RWPE1 (cell line): ENCODE results near the gene MST1.
"Not testable (repeated sequence)": the region's sequence is repeated elsewhere in the genome, so short reads cannot be mapped to it uniquely, and the experiment has no call there.

Experiments used
- CTCF ChIA-PET: fragments of 350-600 bp; sonication (Branson Sonifier 250); formaldehyde crosslinking; extraction: SDS; loops from one replicate; lab custom pipeline; 2021; lab: Yijun Ruan, JAX
- POLR2A ChIA-PET: fragments of 400-600 bp; formaldehyde crosslinking; extraction: SDS; loops from one replicate; lab custom pipeline; 2020; ENCODE audit warnings: antibody characterized with exemption; ENCODE audit not compliant: low non-redundant PET; lab: Yijun Ruan, JAX
- DNase-seq: peaks from one replicate; pipeline ENCODE4 v3.0.0; 2012; ENCODE audit warnings: low spot score
- H3K27ac ChIP-seq: fragments of 450-650 bp; 2 replicates; pipeline ENCODE4 v1.5.1; 2017
- TF ChIP-seq, protein P1 (sequence below): fragments of 450-650 bp; conservative IDR thresholded peaks from 2 replicates; pipeline ENCODE4 v1.5.1; 2017; ENCODE audit warnings: low read depth, mild to moderate bottlenecking

The MST1 gene

DNA sequence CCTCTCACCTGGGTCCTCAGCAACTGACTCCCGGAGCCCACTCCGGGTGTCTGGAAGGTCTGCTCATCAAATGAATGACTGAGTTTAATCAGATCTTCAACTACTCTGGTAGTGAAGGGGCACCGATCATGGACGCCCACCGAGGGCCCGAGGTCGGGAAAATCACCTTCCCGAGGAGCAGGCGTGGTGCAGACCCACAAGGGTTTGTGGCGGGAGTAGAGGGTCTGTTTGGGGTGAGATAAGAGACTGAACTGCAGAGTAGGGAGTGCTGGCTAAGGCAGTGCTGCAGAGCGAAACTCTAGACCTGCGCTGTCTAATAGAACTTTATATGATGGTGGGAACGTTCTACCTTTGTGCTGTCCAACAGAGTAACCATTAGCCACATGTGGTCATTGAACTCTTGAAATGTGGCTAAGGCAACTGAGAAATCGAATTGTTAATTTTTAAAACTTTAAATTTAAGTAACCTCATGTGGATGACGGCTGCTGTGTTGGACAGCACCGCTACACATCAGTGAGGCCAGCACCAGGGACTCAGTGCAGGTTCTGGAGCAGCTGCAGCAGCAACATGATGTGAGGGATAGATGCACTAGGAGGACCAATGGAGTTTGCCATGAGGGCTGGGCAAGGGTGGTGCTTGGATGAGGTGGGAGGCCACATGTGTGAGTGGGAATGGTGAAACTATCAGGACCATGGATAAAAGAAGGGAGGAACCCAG is 792 bp upstream of the MST1 start:
- H3K27ac ChIP-seq, result peak overlapping the region; percentile 69
- CTCF ChIA-PET, DNase-seq, POLR2A ChIA-PET: not testable (repeated sequence)

DNA sequence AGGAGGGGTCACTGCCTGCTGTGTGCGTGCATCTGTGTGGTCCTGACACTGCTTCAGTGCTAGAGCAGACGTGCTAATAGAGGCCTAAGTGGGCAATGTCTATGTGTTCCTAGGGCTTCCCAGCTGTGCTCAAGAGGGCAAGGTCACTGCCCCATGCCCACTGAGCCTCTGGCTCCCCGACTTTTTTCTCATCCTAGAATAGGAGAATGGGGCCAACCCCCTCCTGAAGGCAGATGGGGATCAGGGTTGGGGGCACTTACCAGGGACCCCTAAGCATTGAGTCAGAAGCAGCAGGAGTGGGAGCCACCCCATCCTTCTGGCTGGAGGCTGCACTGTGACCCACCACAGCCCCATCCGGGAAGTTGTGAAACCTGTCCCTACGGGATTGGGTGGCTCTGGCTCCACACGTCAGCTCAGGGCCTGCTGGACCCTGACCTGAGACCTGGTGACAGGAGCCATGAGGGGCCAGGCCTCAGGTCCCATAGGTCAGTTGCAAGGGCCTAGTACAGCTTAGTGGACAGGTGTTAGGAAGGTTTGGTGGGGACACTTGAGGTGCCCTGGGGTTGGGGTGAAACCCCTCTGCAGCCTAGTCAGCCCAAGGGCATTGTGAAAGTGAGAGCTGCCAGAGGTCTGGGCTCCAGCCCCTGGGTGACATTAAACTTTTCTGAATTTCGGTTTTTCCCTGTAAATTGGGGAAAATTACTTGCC is 782 bp downstream of the MST1 start:
- CTCF ChIA-PET, result interaction anchor here (0.6 to 0.8 kb wide), 2 partner anchors 12 to 1489 kb away, joined by 4 read pairs; no protein-coding TSS in a partner anchor
- peak overlapping the region; percentile 69 for H3K27ac ChIP-seq
- DNase-seq, POLR2A ChIA-PET: not testable (repeated sequence)

DNA sequence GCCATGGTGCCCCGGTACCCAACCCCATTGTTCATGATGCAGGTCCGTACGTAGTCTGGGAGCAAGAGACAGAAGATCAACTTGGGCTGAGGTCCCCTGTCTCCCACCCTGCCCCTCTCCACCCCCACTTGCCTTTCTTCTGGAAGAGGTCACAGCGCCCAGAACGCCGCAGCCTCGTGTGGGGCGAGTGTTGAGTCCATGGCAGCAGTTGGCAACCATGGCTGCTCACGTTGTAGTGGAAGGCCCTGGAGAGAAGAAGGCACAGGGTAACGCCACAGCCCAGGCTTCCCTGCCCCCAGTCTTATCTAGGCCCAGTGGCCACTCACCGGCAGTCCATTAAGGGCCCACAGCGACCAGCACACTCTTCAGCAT is 1.9 kb downstream of the MST1 start:
- CTCF ChIA-PET, POLR2A ChIA-PET, DNase-seq, H3K27ac ChIP-seq: not testable (repeated sequence)

DNA sequence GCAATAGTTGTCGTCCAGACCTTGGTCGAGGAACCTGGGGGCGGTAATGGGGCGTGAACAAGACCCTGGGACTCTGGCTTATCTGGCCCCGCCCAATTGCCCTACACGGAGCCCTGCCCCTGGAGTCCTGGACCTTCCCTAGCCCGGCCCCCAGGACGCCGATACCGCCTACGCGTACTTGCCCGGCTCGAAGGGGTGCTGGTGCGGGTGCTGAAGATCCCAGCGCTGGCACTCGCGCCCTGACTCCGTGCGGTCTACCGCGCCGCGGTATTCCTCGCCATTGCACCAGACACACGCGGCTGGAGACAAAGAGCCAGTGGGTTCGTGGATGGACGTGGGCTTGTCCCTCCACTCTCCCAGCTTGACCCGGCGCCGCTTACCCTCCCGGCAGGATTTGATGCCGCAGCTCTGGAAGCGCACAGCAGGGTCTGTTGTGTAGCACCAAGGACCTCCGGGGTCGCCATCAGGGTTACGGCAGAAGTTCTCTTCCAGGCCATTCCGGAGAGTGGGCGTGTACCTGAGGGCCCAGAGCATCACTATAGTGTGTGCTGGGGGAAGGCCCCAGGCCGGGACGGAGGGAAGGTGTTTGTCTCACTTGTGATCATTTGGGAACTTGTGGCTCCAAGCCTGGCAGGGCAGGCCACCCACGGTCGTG is 2.4 kb downstream of the MST1 start:
- POLR2A ChIA-PET, DNase-seq: not testable (repeated sequence)
- H3K27ac ChIP-seq, result peak overlapping the region; percentile 31; the same call in 1 of the 2 replicates
- CTCF ChIA-PET, result interaction anchor here (0.7 kb wide), 1 partner anchor 30 kb away, joined by 3 read pairs; no protein-coding TSS in a partner anchor

DNA sequence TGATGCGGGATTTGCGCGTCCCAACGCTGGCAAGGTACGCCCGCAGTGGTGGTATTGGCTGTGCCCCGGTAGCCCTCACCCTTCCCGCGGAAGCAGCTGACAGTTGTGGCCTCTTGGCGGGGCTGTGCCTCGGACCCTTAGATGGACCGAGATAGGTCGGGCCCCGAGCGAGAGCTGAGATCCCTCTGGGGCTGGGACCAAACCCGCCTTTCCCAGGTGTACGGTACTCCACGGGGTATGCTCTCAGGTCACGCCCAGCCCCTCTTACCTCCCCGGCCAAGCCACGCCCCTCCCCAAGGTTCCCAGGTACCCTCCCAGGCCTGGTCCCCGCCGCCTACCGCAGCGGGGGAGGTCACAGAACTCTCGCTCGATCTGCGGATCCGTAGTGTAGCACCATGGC is 2.9 kb downstream of the MST1 start:
- peak overlapping the region; percentile 31; the same call in 1 of the 2 replicates for H3K27ac ChIP-seq
- CTCF ChIA-PET, result interaction anchor here (0.7 kb wide), 1 partner anchor 30 kb away, joined by 3 read pairs; no protein-coding TSS in a partner anchor
- POLR2A ChIA-PET, DNase-seq: not testable (repeated sequence)

DNA sequence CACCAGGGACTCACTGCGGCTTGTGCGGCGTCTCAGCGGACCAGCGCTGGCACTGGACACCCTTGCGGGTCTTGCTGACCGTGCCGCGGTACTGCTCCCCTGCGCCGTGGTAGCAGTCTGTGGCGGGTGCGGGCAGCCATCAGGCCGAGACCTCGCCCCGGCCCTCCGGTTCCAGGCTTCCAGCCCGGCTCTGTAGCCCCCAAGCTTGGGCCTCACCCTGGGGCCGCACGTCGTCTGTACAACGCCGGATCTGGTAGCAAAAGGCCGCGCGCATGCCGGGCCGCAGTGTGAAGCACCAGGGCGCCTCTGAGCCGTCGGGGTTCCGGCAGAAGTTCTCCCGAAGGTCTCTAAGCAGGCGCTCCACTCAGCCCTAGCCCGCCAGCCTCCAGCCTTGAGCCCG is 3.4 kb downstream of the MST1 start:
- DNase-seq, H3K27ac ChIP-seq, CTCF ChIA-PET, POLR2A ChIA-PET: not testable (repeated sequence)

DNA sequence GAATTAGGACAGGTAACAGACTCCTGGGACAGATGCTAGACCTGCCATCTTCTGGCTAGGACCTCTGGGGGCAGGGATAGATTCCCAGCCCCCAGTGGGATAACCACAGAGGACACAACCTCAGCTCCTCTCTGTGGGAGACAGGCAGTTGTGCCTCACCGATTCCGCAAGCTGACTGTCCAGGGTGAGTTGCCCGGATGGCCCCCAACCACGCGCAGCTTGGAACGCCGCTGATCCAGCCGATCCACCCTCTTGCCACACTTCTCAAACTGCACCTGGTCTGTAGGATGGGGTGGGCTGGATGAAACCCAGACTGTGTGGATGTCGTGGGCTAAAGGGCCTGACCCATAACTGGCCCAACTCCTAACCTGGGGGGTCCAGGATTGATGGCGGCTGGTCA is 4.2 kb downstream of the MST1 start:
- H3K27ac ChIP-seq, POLR2A ChIA-PET, DNase-seq, CTCF ChIA-PET: not testable (repeated sequence)

DNA sequence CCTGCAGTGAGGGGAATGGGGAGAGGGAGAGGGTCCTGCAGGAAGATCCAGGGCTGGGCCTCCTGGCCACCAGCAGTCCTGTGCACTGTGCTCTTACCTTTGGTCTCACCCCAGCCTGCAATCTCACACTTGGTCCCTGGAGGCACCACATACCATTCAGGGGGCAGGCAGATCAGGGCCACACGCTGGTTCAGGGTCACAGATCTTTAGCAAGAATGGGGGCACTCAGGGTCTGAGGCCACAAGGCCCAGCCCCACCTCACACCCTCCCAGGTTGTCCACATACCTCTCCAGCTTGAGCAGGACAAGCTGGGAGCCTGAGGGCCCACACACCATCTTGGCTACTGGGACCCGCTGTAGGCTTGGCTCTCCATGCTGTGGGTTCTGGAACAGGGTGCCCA is 4.8 kb downstream of the MST1 start:
- peak overlapping the region; percentile 21 for H3K27ac ChIP-seq
- POLR2A ChIA-PET, DNase-seq: not testable (repeated sequence)
- CTCF ChIA-PET, result interaction anchor here (0.6 kb wide), 1 partner anchor 355 kb away, joined by 3 read pairs; no protein-coding TSS in a partner anchor

DNA sequence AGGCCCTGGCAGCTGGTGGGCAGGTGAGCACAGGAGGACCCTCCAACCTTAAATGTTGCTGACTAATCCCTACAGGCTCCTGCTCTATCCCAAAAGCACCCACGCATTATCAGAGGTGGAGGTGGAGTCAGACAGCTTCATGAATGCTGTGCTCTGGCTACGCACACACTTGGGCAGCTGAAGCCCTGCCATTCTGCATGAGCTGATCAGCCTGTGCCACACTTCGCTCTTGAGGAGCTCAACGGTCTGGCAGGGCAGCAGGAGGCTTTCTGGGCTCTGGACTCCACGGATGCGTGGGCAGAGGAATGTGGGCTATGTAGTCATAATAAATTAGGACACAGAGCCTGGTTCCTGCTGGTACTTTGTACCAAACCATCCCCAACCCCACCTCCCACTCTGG is 6.1 kb downstream of the MST1 start:
- ChIA-PET CTCF (no interaction called here), POLR2A (no interaction called here)
- TF ChIP-seq, protein P1, sequence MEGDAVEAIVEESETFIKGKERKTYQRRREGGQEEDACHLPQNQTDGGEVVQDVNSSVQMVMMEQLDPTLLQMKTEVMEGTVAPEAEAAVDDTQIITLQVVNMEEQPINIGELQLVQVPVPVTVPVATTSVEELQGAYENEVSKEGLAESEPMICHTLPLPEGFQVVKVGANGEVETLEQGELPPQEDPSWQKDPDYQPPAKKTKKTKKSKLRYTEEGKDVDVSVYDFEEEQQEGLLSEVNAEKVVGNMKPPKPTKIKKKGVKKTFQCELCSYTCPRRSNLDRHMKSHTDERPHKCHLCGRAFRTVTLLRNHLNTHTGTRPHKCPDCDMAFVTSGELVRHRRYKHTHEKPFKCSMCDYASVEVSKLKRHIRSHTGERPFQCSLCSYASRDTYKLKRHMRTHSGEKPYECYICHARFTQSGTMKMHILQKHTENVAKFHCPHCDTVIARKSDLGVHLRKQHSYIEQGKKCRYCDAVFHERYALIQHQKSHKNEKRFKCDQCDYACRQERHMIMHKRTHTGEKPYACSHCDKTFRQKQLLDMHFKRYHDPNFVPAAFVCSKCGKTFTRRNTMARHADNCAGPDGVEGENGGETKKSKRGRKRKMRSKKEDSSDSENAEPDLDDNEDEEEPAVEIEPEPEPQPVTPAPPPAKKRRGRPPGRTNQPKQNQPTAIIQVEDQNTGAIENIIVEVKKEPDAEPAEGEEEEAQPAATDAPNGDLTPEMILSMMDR, result no peak
- no peak for DNase-seq
- H3K27ac ChIP-seq, result peak overlapping the region; percentile 38

DNA sequence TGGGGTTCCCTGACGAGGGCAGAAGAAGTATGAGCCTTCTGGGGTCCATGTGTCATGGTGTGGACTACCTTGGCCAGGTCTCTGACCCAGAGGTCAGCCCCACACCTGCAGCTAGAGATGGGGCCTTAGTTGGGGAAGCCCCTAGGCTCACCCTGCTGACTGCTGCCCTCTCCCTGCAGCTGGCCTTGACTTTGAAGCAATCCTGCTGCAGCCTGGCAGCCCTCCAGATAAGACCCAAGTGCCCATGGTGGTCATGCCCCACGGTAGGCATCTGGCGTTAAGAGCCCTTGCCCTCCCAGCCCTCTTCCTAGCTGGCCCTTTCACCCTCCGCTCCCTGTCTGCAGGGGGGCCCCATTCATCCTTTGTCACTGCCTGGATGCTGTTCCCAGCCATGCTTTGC is 7.7 kb downstream of the MST1 start:
- POLR2A ChIA-PET, result no interaction called here
- no peak for DNase-seq
- H3K27ac ChIP-seq, result 0 out of 2 replicates have a peak overlapping the region, but pooled peaks have one; percentile 38
- TF ChIP-seq, protein P1, result no peak
- CTCF ChIA-PET, result no interaction called here
